BE2C (cell line): ENCODE results near the gene C9orf43.
"Not testable (repeated sequence)": the region's sequence is repeated elsewhere in the genome, so short reads cannot be mapped to it uniquely, and the experiment has no call there.

Source experiments
- DNase-seq: peaks from one replicate; pipeline ENCODE4 v3.0.0-alpha.2; 2020
- H3K27me3 ChIP-seq: fragments of 250-450 bp; sonication (Bioruptor Pico); 2 replicates; pipeline ENCODE4 v1.5.1; 2020; ENCODE audit warnings: mild to moderate bottlenecking
- H3K36me3 ChIP-seq: fragments of 250-450 bp; sonication (Bioruptor Pico); 2 replicates; pipeline ENCODE4 v1.5.1; 2020; ENCODE audit warnings: mild to moderate bottlenecking
- H3K4me1 ChIP-seq: fragments of 250-450 bp; sonication (Bioruptor Pico); 2 replicates; pipeline ENCODE4 v1.5.1; 2020
- H3K4me3 ChIP-seq: 2 replicates; pipeline ENCODE4 v1.5.1; 2011; ENCODE audit warnings: low read depth, low read length
- H3K9me3 ChIP-seq: fragments of 250-450 bp; sonication (Bioruptor Pico); 2 replicates; pipeline ENCODE4 v1.5.1; 2020
- TF ChIP-seq, protein P1 (sequence below): IDR thresholded peaks from 2 replicates; pipeline ENCODE4 v1.5.1; 2012; ENCODE audit warnings: mild to moderate bottlenecking, low read depth, low read length

C9orf43 gene

DNA sequence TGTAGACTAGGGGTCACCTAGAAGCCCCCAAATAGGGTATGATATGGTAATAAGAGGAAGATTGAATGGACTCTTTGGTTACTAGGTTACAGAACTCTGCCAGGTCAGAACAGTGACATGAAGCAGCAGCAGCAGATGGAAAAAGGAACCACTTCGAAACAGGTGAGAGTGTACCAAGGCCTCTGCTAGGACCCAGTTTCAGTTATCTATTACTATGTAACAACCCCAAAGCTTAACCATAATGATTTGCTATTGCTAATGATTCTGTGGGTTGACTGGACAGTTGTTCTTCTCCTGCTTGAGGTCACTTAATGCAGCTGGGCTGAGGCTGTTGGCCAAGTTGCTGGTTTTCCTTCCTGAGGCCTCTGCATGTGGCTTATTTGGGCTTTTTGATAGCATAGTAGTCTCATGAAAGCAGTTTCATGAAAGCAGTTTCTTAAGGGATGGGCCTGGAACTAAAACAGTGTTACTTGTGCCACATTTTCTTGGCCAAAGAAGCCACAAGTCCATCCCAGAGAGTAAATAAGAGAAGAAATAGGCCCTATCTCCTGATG lies 17.6 kb downstream of the C9orf43 start:
- no peaks in the 10 kb centered on the region for H3K4me1 ChIP-seq
- TF ChIP-seq, protein P1, sequence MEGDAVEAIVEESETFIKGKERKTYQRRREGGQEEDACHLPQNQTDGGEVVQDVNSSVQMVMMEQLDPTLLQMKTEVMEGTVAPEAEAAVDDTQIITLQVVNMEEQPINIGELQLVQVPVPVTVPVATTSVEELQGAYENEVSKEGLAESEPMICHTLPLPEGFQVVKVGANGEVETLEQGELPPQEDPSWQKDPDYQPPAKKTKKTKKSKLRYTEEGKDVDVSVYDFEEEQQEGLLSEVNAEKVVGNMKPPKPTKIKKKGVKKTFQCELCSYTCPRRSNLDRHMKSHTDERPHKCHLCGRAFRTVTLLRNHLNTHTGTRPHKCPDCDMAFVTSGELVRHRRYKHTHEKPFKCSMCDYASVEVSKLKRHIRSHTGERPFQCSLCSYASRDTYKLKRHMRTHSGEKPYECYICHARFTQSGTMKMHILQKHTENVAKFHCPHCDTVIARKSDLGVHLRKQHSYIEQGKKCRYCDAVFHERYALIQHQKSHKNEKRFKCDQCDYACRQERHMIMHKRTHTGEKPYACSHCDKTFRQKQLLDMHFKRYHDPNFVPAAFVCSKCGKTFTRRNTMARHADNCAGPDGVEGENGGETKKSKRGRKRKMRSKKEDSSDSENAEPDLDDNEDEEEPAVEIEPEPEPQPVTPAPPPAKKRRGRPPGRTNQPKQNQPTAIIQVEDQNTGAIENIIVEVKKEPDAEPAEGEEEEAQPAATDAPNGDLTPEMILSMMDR, result no peak
- H3K27me3 ChIP-seq, result no peaks in the 10 kb centered on the region; the same call in 1 of the 2 replicates
- H3K9me3 ChIP-seq, result no peaks in the 10 kb centered on the region
- no peak for DNase-seq
- H3K4me3 ChIP-seq, result no peak overlapping the region
- no peaks in the 10 kb centered on the region for H3K36me3 ChIP-seq

DNA sequence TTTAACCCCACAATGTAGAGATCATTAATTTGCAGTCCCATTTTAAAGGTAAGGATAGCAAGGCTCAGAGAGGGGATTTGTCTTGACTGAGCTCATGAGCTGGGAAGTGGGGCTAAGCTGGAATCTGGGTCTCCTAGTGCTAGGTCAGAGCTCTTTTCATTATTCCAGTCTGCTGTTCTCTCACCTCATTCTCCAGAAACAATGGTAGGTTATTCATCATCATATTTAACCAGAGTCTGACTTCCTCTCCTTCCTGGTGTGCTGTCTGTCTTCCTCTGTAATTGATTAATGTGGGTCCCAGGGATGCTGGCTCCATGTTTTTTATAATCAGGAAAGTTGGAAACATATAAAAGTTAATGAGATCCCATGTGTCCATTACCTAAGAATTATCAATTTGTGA lies 20.6 kb downstream of the C9orf43 start:
- Histone ChIP-seq H3K4me3 (no peak overlapping the region), H3K27me3 (no peaks in the 10 kb centered on the region), H3K9me3 (no peaks in the 10 kb centered on the region), H3K4me1 (no peaks in the 10 kb centered on the region), H3K36me3 (no peaks in the 10 kb centered on the region)
- DNase-seq, result no peak
- TF ChIP-seq, protein P1, result no peak

DNA sequence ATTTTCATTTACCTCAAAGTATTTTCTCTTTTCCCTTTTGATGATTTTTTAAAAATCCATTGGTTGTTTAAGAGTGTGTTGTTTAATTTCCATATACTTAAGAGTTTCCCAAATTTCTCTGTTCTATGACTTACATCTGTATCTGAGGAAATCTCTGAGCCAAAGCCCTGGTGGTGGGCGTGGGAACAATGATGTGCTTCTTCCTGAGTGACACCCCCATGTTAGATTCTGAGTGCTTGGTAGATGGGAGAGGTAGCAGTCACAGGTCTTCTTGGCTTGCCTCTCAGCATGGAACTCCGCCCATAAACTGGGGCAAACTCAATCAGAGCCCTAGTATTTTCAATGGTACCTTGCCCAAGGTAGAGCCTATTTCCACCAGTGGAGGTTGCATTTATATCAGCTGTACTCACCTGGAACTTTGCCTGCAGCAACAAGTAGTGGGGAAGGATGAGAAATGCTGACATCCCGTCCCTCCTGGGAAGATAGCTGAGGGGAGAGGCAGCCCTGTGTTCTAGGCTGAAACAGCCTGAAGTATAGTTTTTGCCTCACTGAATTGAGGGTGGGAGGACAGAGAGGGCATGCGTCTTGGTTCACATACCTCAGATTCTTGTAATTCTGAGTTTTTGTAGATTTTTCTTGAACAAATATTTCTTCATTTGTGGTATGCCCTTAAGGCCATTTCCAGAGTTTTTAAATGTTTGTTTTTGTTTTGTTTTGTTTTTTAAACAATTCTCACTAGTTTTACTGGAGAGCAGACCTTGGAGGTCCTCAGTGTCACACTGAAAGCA lies 26.4 kb downstream of the C9orf43 start:
- TF ChIP-seq, protein P1, result no peak
- DNase-seq, result no peak
- Histone ChIP-seq H3K27me3 (no peaks in the 10 kb centered on the region), H3K4me1 (no peaks in the 10 kb centered on the region), H3K9me3 (no peaks in the 10 kb centered on the region), H3K36me3 (no peaks in the 10 kb centered on the region), H3K4me3 (no peak overlapping the region)

DNA sequence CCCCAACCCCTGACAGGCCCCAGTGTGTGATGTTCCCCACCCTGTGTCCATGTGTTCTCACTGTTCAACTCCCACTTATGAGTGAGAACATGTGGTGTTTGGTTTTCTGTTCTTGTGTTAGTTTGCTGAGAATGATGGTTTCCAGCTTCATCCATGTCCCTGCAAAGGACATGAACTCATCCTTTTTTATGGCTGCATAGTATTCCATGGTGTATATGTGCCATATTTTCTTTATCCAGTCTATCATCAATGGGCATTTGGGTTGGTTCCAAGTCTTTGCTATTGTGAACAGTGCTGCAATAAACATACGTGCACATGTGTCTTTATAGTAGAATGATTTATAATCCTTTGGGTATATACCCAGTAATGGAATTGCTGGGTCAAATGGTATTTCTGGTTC lies 27.2 kb downstream of the C9orf43 start:
- not testable (repeated sequence) for DNase-seq

DNA sequence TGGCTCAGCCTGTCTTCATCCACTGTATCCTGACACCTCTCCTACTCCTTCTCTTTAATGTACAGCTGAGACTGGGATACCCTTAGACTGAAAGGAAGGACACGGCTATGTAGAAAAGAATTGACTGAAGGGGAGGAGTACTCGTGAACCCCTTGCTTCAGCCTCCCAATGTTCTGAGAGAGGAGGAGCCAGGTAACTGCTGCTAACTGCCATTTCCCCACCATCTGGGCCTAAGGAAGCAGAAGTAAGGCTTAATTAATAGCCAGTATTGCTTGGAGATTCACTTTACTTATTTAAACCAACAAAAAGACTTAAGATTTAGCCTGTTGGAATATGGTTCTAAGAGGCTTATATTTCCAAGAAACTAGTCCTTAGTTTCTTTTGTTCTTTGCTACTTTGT lies 34.2 kb downstream of the C9orf43 start:
- no peaks in the 10 kb centered on the region for H3K9me3 ChIP-seq
- no peak overlapping the region for H3K4me3 ChIP-seq
- TF ChIP-seq, protein P1, result no peak
- no peak for DNase-seq
- no peaks in the 10 kb centered on the region for H3K4me1 ChIP-seq
- no peaks in the 10 kb centered on the region for H3K36me3 ChIP-seq
- H3K27me3 ChIP-seq, result no peaks in the 10 kb centered on the region

More for the DNA sequence above, 27.2 kb downstream of the C9orf43 start:
- not testable (repeated sequence) for H3K4me1 ChIP-seq, H3K4me3 ChIP-seq, H3K9me3 ChIP-seq, H3K36me3 ChIP-seq, H3K27me3 ChIP-seq

DNA sequence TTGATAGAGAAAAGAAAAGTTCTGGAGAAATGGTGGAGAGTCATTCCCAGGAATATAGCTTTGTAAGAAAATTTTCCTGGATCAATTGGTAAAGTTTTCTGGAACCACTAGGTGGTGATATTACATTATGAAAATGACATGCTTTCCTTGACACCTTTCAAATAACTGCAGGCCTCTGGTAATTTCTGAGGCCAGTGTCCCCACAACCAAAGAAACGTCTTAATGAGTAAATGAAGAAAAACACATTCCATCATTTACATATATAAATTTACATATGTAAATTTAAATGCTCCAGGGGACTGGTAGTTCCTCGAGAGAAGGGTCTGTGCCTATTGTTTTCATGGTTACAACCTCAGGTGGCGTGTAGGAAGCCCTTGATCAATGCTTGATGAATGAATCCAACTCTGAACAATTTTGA lies 35.8 kb downstream of the C9orf43 start:
- no peaks in the 10 kb centered on the region for H3K9me3 ChIP-seq
- TF ChIP-seq, protein P1, result peak; percentile 58
- H3K4me3 ChIP-seq, result no peak overlapping the region
- H3K27me3 ChIP-seq, result no peaks in the 10 kb centered on the region
- no peak for DNase-seq
- H3K36me3 ChIP-seq, result no peaks in the 10 kb centered on the region
- H3K4me1 ChIP-seq, result no peaks in the 10 kb centered on the region
